DMS53 treated with DMSO at 0.1 percent for 48 hours (cell line): ENCODE measurements around the gene PTPRM.
A peak's percentile ranks its signal among the peaks of the same experiment; 100 is the strongest.

Source experiments
- DNase-seq: peaks from one replicate; lab custom pipeline; 2025; ENCODE audit not compliant: unreplicated experiment; lab: John Stamatoyannopoulos, UW

PTPRM gene

GRCh38 chr18:7886436-7886835 is 319.3 kb downstream of the PTPRM start:
- no peak for DNase-seq

- no peak for DNase-seq
Measured at GRCh38 chr18:7889515-7889914, 322.4 kb downstream of the PTPRM start.

GRCh38 chr18:7890075-7890474 is 323.0 kb downstream of the PTPRM start:
- no peak for DNase-seq

GRCh38 chr18:7892556-7892955 is 325.4 kb downstream of the PTPRM start:
- DNase-seq: no peak

- no peak for DNase-seq
Measured at GRCh38 chr18:7894592-7894991, 327.5 kb downstream of the PTPRM start.

- no peak for DNase-seq
Measured at GRCh38 chr18:7895346-7895745, 328.2 kb downstream of the PTPRM start.

GRCh38 chr18:7896161-7896560 is 329.0 kb downstream of the PTPRM start:
- DNase-seq: no peak

GRCh38 chr18:7896805-7897518 is 329.8 kb downstream of the PTPRM start:
- no peak for DNase-seq

GRCh38 chr18:7898181-7898580 is 331.1 kb downstream of the PTPRM start:
- no peak for DNase-seq

- no peak for DNase-seq
Measured at GRCh38 chr18:7899078-7899477, 332.0 kb downstream of the PTPRM start.

- DNase-seq: no peak
Measured at GRCh38 chr18:7900091-7900490, 333.0 kb downstream of the PTPRM start.

GRCh38 chr18:7901657-7902056 is 334.5 kb downstream of the PTPRM start:
- DNase-seq: no peak

- no peak for DNase-seq
Measured at GRCh38 chr18:7902399-7902839, 335.3 kb downstream of the PTPRM start.

- no peak for DNase-seq
Measured at GRCh38 chr18:7904529-7904928, 337.4 kb downstream of the PTPRM start.

GRCh38 chr18:7908681-7909299 is 341.7 kb downstream of the PTPRM start:
- DNase-seq: peak; percentile 39

- DNase-seq: no peak
Measured at GRCh38 chr18:7914834-7915670, 347.9 kb downstream of the PTPRM start.

GRCh38 chr18:7918701-7919100 is 351.6 kb downstream of the PTPRM start:
- no peak for DNase-seq

- no peak for DNase-seq
Measured at GRCh38 chr18:7919565-7919964, 352.4 kb downstream of the PTPRM start.

- DNase-seq: peak; percentile 93
Measured at GRCh38 chr18:7921938-7922587, 354.9 kb downstream of the PTPRM start.

- no peak for DNase-seq
Measured at GRCh38 chr18:7923105-7923504, 356.0 kb downstream of the PTPRM start.

GRCh38 chr18:7924616-7925015 is 357.5 kb downstream of the PTPRM start:
- DNase-seq: no peak
